HEK293T (cell line): ENCODE data around the gene MFN1.

Experiments
- BHLHE40 ChIP-seq: fragments of 450-650 bp; IDR thresholded peaks from 2 replicates; pipeline ENCODE4 v1.6.1; 2016; ENCODE audit warnings: mild to moderate bottlenecking, moderate library complexity, borderline replicate concordance
- FOXM1 ChIP-seq: fragments of 450-650 bp; IDR thresholded peaks from 2 replicates; pipeline ENCODE4 v1.6.1; 2017; ENCODE audit warnings: mild to moderate bottlenecking, borderline replicate concordance
- LEF1 ChIP-seq: fragments of 450-650 bp; IDR thresholded peaks from 2 replicates; pipeline ENCODE4 v1.6.1; 2017; ENCODE audit warnings: mild to moderate bottlenecking, borderline replicate concordance
- NFRKB ChIP-seq: fragments of 450-650 bp; IDR thresholded peaks from 2 replicates; pipeline ENCODE4 v1.6.1; 2016; ENCODE audit warnings: mild to moderate bottlenecking, moderate library complexity
- SUZ12 ChIP-seq: fragments of 450-650 bp; IDR thresholded peaks from 2 replicates; pipeline ENCODE4 v1.6.1; 2016; ENCODE audit warnings: mild to moderate bottlenecking
- TARDBP ChIP-seq: fragments of 450-650 bp; IDR thresholded peaks from 2 replicates; pipeline ENCODE4 v1.6.1; 2016

GRCh38 chr3:179324270-179324754, 23.2 kb upstream of the MFN1 start:
- TF ChIP-seq TARDBP (no peak), FOXM1 (no peak), NFRKB (no peak), BHLHE40 (no peak), SUZ12 (no peak), LEF1 (no peak)
